Trophoblast cell (in vitro differentiated cells and primary cell): ENCODE measurements around the gene ZAP70.

ENCODE experiments used
- DNase-seq, 2 donors: peaks; one replicate each; pipeline ENCODE4 v3.0.0-alpha.2; 2016
- H2AFZ ChIP-seq: 2 replicates; pipeline ENCODE4 v1.6.1; 2013; ENCODE audit warnings: low read length, moderate library complexity, mild to moderate bottlenecking; ENCODE audit not compliant: insufficient read depth, poor library complexity
- H2AK5ac ChIP-seq: 2 replicates; pipeline ENCODE4 v1.6.1; 2013; ENCODE audit warnings: mild to moderate bottlenecking, low read length
- H2BK120ac ChIP-seq: 2 replicates; pipeline ENCODE4 v1.6.1; 2013; ENCODE audit warnings: low read length, mild to moderate bottlenecking, moderate library complexity; ENCODE audit not compliant: insufficient read depth, poor library complexity
- H2BK12ac ChIP-seq: 2 replicates; pipeline ENCODE4 v1.6.1; 2013; ENCODE audit warnings: mild to moderate bottlenecking, low read length, moderate library complexity
- H2BK5ac ChIP-seq: 2 replicates; pipeline ENCODE4 v1.6.1; 2013; ENCODE audit warnings: low read length, low read depth, moderate library complexity, mild to moderate bottlenecking; ENCODE audit not compliant: poor library complexity
- H3K14ac ChIP-seq: 2 replicates; pipeline ENCODE4 v1.6.1; 2013; ENCODE audit warnings: mild to moderate bottlenecking, low read length
- H3K18ac ChIP-seq: 2 replicates; pipeline ENCODE4 v1.6.1; 2013; ENCODE audit warnings: mild to moderate bottlenecking, low read length
- H3K23ac ChIP-seq: 2 replicates; pipeline ENCODE4 v1.6.1; 2013; ENCODE audit warnings: low read length
- H3K27ac ChIP-seq: 2 replicates; pipeline ENCODE4 v1.5.1; 2013; ENCODE audit warnings: low read depth, mild to moderate bottlenecking, inconsistent platforms, low read length, moderate library complexity
- H3K27me3 ChIP-seq: 2 replicates; pipeline ENCODE4 v1.6.1; 2013; ENCODE audit warnings: inconsistent platforms, mild to moderate bottlenecking, low read length, moderate library complexity; ENCODE audit not compliant: insufficient read depth
- H3K36me3 ChIP-seq, 2 experiments: 1 replicate in 1 of 2; 2 replicates in 1 of 2; pipeline ENCODE4 v1.6.1; 2013; ENCODE audit warnings: low read length in 2 of 2, mild to moderate bottlenecking in 2 of 2, moderate library complexity in 1 of 2; ENCODE audit not compliant: insufficient read depth in 2 of 2, control insufficient read depth in 1 of 2
- H3K4ac ChIP-seq: 2 replicates; pipeline ENCODE4 v1.6.1; 2013; ENCODE audit warnings: low read depth, mild to moderate bottlenecking, low read length, moderate library complexity
- H3K4me1 ChIP-seq, 2 experiments: 1 replicate in 1 of 2; 2 replicates in 1 of 2; pipeline ENCODE4 v1.6.1; 2013; ENCODE audit warnings: low read length in 2 of 2, mild to moderate bottlenecking in 2 of 2, moderate library complexity in 1 of 2; ENCODE audit not compliant: insufficient read depth in 2 of 2, control insufficient read depth in 1 of 2
- H3K4me2 ChIP-seq: 2 replicates; pipeline ENCODE4 v1.6.1; 2013; ENCODE audit warnings: inconsistent platforms, mild to moderate bottlenecking, low read length, moderate library complexity
- H3K4me3 ChIP-seq: 2 replicates; pipeline ENCODE4 v1.5.1; 2013; ENCODE audit warnings: mild to moderate bottlenecking, low read depth, low read length, inconsistent platforms
- H3K79me1 ChIP-seq: one replicate; pipeline ENCODE4 v1.6.1; 2013; ENCODE audit warnings: low read length
- H3K79me2 ChIP-seq: 2 replicates; pipeline ENCODE4 v1.6.1; 2013; ENCODE audit warnings: low read length, mild to moderate bottlenecking; ENCODE audit not compliant: control insufficient read depth, insufficient read depth, poor library complexity
- H3K9ac ChIP-seq: 2 replicates; pipeline ENCODE4 v1.6.1; 2013; ENCODE audit warnings: mild to moderate bottlenecking, low read length
- H3K9me3 ChIP-seq: 2 replicates; pipeline ENCODE4 v1.6.1; 2013; ENCODE audit warnings: low read depth, mild to moderate bottlenecking, control low read depth, inconsistent platforms, low read length; ENCODE audit not compliant: insufficient read depth
- H4K12ac ChIP-seq: 2 replicates; pipeline ENCODE4 v1.6.1; 2013; ENCODE audit warnings: low read depth, mild to moderate bottlenecking, low read length, moderate library complexity
- H4K8ac ChIP-seq: 2 replicates; pipeline ENCODE4 v1.6.1; 2013; ENCODE audit warnings: low read depth, mild to moderate bottlenecking, low read length, moderate library complexity
- H4K91ac ChIP-seq: one replicate; pipeline ENCODE4 v1.6.1; 2013; ENCODE audit warnings: low read depth, mild to moderate bottlenecking, low read length, moderate library complexity
- WGBS: extraction: QIAGEN DNeasy Blood & Tissue Kit; methylation state at CpG from one replicate; pipeline ENCODE4 v1.1.7; 2013; ENCODE audit warnings: missing lambda C conversion rate; ENCODE audit not compliant: insufficient read length, insufficient coverage; ENCODE audit errors: extremely low coverage; 5-methylcytosine and 5-hydroxymethylcytosine counted together

ZAP70 gene

GRCh38 chr2:97722227-97722626 lies 8.9 kb downstream of the ZAP70 start:
- WGBS = no CpG with 5 or more reads among the region's 6 CpGs
- Histone ChIP-seq H3K23ac (no peak overlapping the region), H2BK120ac (no peak overlapping the region)

DNA sequence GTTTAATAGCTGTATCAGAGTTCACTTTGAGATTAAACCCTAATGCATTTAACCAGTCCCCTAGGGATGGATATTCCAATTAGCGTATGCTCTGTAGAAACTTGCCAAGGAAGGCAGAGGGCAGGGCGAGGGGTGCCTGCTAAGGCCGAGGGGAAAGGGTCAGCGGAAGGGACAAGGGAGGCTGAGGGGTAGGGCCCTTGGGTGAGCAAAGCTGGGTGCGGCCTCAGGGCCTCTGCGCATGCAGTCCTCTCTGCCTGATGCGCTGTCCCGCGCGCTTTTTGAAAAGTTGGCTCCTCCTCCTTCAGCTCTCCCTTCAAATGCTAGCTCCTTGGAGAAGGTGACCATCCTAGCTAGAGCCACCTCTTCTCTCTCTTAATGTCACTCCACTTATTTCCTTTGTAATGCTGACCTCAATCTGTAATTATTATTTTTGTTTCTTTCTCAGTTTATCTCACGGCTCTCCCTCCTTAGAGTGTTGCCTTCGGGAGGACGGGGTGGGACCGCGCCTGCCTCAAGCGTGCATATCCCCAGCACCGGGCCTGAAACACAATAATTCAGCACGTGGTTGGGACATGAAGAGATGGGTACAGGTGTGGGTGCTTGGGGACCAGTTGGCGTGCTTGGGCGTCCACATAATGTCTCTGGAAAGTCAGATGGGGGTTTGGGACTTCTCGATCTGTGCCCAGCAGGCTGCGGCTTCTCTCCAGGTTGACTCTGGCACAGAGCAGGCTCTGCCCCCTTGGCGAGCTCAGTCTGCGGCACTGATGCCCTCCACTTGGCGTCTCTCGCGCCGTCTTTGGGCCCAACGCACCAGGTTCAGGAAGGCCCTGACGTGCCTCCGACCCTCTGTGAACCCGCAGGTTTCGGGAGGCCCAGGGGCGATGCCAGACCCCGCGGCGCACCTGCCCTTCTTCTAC lies 10.0 kb downstream of the ZAP70 start:
- no peak overlapping the region for H2AK5ac ChIP-seq
- no CpG with 5 or more reads among the region's 37 CpGs for WGBS
- no peak overlapping the region for H2AFZ ChIP-seq
- H2BK12ac ChIP-seq = peak overlapping the region; percentile 12
- no peak overlapping the region for H4K12ac ChIP-seq
- H2BK120ac ChIP-seq = no peak overlapping the region
- H3K9ac ChIP-seq = no peak overlapping the region
- no peak overlapping the region for H3K4ac ChIP-seq
- no peak overlapping the region for H4K91ac ChIP-seq
- no peak overlapping the region for H3K27ac ChIP-seq
- H3K23ac ChIP-seq = no peak overlapping the region
- H3K4me1 ChIP-seq = peaks cover 4% of the 10 kb centered on the region in 2 experiments
- H2BK5ac ChIP-seq = no peak overlapping the region
- DNase-seq = no peak
- no peaks in the 10 kb centered on the region for H3K27me3 ChIP-seq
- no peak overlapping the region for H3K4me2 ChIP-seq
- H3K4me3 ChIP-seq = no peak overlapping the region
- H3K79me2 ChIP-seq = no peaks in the 10 kb centered on the region
- H3K18ac ChIP-seq = no peak overlapping the region
- no peaks in the 10 kb centered on the region for H3K36me3 ChIP-seq
- no peak overlapping the region for H4K8ac ChIP-seq
- H3K14ac ChIP-seq = no peak overlapping the region
- H3K79me1 ChIP-seq = no peaks in the 10 kb centered on the region
- peaks cover 6% of the 10 kb centered on the region for H3K9me3 ChIP-seq

More at GRCh38 chr2:97722227-97722626, 8.9 kb downstream of the ZAP70 start:
- no peak overlapping the region for H2AFZ ChIP-seq
- no peak overlapping the region for H3K14ac ChIP-seq
- no peak overlapping the region for H2BK5ac ChIP-seq
- H3K9ac ChIP-seq = no peak overlapping the region
- H3K79me2 ChIP-seq = no peaks in the 10 kb centered on the region
- no peaks in the 10 kb centered on the region for H3K79me1 ChIP-seq
- no peaks in the 10 kb centered on the region for H3K36me3 ChIP-seq
- H3K27ac ChIP-seq = no peak overlapping the region
- peaks cover 2% of the 10 kb centered on the region for H3K9me3 ChIP-seq
- no peak overlapping the region for H4K91ac ChIP-seq
- H4K8ac ChIP-seq = no peak overlapping the region
- no peak overlapping the region for H3K4ac ChIP-seq
- no peaks in the 10 kb centered on the region for H3K27me3 ChIP-seq
- H3K4me1 ChIP-seq = peaks cover 4% of the 10 kb centered on the region in 2 experiments
- no peak overlapping the region for H2AK5ac ChIP-seq
- no peak overlapping the region for H3K18ac ChIP-seq
- DNase-seq = peak; percentile 70 to 91
- H2BK12ac ChIP-seq = no peak overlapping the region
- H3K4me3 ChIP-seq = no peak overlapping the region
- H4K12ac ChIP-seq = no peak overlapping the region
- no peak overlapping the region for H3K4me2 ChIP-seq

GRCh38 chr2:97724073-97724410 lies 10.7 kb downstream of the ZAP70 start:
- no peaks in the 10 kb centered on the region for H3K79me2 ChIP-seq
- H2BK5ac ChIP-seq = no peak overlapping the region
- H3K9ac ChIP-seq = no peak overlapping the region
- H4K12ac ChIP-seq = no peak overlapping the region
- no peak overlapping the region for H2BK12ac ChIP-seq
- H3K4me3 ChIP-seq = no peak overlapping the region
- H3K4me1 ChIP-seq = peaks cover 4% of the 10 kb centered on the region in 2 experiments
- no peak overlapping the region for H2AFZ ChIP-seq
- no CpG with 5 or more reads among the region's 41 CpGs for WGBS
- no peak overlapping the region for H3K14ac ChIP-seq
- no peak overlapping the region for H3K18ac ChIP-seq
- no peak overlapping the region for H3K4ac ChIP-seq
- peaks cover 6% of the 10 kb centered on the region for H3K9me3 ChIP-seq
- H4K91ac ChIP-seq = no peak overlapping the region
- H4K8ac ChIP-seq = no peak overlapping the region
- H2BK120ac ChIP-seq = no peak overlapping the region
- no peak overlapping the region for H2AK5ac ChIP-seq
- no peak overlapping the region for H3K23ac ChIP-seq
- no peaks in the 10 kb centered on the region for H3K27me3 ChIP-seq
- H3K4me2 ChIP-seq = no peak overlapping the region
- H3K27ac ChIP-seq = no peak overlapping the region
- H3K36me3 ChIP-seq = no peaks in the 10 kb centered on the region
- no peaks in the 10 kb centered on the region for H3K79me1 ChIP-seq
- DNase-seq = no peak

DNA sequence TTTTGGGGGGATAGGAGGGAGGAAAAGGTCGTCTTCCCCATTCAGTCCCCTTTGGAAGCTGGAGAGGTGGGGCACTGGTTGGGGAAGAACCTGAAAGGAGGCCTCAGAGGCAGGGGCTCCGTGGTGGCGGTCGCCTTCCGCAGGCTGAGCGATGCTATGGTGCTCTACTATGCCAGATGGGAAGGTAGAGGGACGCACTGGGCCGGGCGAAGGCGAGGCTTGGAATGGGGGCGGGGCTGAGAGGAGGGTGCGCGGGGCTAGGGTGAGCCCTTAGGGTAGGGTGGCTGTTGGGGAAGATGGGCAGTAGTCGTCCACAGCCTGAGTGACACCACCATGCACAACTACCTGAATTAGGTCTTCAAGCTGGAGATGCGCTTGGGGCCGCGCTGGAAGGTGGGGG lies 11.1 kb downstream of the ZAP70 start:
- Histone ChIP-seq H3K36me3 (no peaks in the 10 kb centered on the region), H3K23ac (no peak overlapping the region), H3K18ac (no peak overlapping the region), H3K79me2 (no peaks in the 10 kb centered on the region), H2BK5ac (no peak overlapping the region), H3K27me3 (no peaks in the 10 kb centered on the region), H2AK5ac (no peak overlapping the region), H3K9me3 (peaks cover 6% of the 10 kb centered on the region), H3K79me1 (no peaks in the 10 kb centered on the region), H2AFZ (no peak overlapping the region), H4K12ac (no peak overlapping the region), H3K4ac (no peak overlapping the region), H3K14ac (no peak overlapping the region), H3K4me3 (no peak overlapping the region), H3K4me2 (no peak overlapping the region), H3K4me1 (peaks cover 4% of the 10 kb centered on the region in 2 experiments), H3K27ac (no peak overlapping the region), H4K8ac (no peak overlapping the region), H2BK12ac (no peak overlapping the region), H2BK120ac (no peak overlapping the region), H4K91ac (no peak overlapping the region), H3K9ac (no peak overlapping the region)
- DNase-seq = no peak
- WGBS = no CpG with 5 or more reads among the region's 17 CpGs
